ENCODE results near the gene PLCL2.
"Not testable (repeated sequence)": the region's sequence is repeated elsewhere in the genome, so short reads cannot be mapped to it uniquely, and the experiment has no call there.

The PLCL2 gene

GRCh38 chr3:16918683-16919025 lies 33.9 kb downstream of the PLCL2 start:
- DNase-seq, result no peak

GRCh38 chr3:16923112-16923511 lies 38.4 kb downstream of the PLCL2 start:
- no peak for DNase-seq

GRCh38 chr3:16927485-16927884 lies 42.7 kb downstream of the PLCL2 start:
- no peak for DNase-seq

DNA sequence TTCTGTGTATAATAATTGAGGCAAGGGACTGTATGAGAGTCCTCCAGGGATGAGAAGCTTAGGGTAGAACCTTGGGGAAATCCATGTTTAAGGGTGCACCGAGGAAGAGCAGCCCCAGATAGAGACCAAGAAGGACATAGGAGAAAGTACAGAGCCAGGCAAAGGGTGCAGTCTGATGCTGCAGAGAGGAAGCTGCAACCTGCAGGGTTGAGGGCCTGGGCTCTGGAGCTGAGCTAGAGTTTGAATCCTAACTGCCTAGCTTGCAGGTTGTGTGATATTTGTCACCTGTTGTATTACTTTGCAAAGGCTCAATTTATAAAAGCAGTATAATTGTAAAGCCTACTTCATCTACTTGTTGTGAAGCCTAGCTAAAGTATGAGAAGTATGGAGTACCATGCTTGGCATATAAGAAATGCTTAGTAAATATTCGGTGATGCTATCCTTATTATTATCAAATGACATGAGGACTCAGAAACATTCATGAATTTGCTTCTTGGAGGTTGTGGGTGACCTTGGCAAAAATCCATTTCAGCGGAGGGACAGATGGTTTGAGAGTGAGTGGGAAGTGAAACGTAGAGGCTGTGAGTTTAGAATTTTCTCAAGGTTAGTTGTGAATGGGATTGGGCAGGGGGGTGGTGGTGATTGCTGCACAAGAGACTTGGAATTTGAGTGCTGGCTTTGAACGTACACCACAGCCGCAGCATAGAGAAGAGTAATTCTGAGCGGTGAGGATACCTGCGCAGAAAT lies 43.8 kb downstream of the PLCL2 start:
- DNase-seq, result no peak

DNA sequence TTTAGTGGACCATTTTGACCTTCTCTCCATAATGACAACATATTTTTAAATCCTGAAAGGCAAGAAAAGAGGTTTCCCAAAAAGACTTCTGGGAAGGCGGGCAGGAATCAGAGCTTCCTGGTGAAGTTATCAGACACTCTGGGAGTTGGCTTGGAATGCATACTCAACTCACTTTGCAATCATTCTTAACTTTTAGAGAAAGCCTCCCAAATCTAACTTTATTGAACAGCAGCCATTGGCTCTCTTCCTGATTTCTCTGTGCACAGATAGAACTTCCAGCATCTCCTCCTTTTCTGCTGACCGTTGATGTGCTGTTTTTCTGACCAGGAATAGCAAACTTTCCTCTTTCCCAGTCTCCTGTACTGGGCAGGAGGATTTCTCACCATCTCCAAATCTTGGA lies 44.6 kb downstream of the PLCL2 start:
- no peak for DNase-seq

DNA sequence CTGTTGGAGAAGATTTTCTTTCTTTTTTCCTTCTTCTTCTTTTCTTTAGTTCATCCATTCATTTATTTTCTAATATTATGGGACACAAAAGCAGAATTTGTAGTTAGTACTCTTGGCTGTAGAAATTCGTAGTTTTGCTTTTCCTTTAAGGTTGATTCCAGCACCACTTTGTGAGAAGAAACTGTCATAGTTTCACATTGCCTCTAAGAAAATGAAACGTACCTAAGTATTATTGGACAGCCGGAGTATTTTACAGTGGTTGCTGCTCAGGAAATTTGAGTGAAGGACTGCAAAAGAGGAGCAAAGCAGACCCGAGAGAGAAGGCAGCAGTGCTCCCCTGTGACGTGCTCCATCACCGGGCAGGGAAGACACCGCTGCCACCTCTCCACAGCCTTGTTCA lies 48.1 kb downstream of the PLCL2 start:
- DNase-seq, result no peak

DNA sequence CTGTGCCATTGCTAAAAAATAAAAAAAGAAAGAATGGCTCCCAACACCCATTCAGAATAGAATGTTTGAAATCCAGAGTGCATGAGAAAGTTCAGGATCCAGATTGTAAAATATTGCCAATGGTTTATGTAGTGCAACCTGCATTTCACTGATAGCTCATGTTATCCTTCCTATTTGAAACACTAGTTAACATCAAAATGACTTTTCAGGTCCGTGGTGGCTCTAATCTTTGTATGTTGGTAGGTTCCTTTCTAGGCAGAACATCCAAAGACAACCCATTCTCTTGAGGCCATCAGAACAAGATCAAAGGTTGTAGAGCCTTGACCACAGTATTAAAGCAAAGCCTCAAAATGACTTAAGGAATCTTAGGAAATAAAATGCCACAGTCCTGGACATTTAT lies 51.0 kb downstream of the PLCL2 start:
- no peak for DNase-seq

- no peak for DNase-seq
These were observed 51.5 kb downstream of the PLCL2 start for GRCh38 chr3:16936233-16936632.

- no peak for DNase-seq
These were observed 52.0 kb downstream of the PLCL2 start for GRCh38 chr3:16936676-16937230.

DNA sequence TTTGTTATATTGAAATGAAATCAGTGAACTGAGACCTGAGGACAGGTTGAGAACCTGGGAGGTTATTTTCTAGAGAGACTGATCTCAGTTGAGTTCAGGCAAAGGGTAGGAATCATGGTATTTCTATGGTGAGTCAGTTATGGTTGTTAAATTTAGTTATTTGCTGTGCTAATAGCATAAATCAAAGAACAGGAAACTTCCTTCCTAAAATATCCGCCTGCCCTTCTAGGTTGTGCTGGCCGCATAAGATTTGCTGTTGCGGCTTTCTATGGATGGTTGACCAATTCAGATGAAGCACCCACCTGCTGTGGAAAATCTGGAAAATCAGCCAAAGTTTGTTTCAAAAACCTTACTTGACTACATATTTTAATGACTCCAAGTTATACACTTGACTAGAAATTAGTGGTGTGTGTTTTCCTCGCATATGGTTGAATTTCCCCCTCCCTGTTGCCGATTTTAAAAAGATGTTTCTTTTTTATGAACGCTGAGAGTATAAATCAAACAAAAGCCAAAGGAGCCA lies 52.6 kb downstream of the PLCL2 start:
- DNase-seq, result no peak

DNA sequence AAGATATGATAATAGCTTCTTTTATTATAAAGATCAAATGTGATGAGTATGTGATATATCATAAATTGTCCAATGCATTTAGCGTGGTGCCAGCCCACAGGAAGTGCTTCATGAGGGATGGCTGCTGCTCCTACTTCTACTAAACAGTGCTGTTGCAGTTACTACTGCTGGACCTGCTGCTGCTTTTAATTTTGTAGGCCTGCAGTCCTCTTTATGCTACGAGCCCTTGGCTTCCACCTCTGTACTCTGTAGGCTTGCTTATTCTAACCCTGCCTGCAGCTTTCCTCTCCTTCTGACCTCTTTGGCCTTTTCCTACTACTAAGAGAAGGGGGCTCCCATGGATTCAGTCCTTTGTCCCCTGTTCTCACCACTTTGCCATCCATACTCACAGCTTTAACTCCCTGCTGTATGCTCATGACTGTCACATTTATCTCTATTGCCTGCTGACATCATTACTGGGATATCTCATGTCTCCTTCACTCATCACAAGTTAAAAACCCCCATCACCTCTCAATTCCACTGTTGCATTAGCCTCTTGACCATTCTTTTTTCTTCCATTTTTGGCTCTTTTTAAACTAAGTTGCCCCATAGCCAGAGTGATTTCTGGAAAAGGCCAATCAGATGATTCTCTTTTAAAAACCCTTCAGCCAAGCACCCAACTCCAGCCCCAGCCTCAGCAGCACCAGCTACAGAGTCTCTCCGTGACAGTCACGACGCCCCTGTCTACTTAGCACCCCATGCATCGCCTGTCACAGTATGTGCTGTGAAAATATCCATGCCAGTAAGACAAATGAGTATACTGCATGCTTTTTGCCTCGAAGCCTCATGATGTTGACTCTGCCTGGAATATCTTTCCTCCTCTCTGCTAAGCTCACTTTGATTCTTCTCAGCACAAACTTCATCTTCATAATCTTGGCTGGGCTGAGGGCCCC lies 56.3 kb downstream of the PLCL2 start:
- DNase-seq, result no peak

DNA sequence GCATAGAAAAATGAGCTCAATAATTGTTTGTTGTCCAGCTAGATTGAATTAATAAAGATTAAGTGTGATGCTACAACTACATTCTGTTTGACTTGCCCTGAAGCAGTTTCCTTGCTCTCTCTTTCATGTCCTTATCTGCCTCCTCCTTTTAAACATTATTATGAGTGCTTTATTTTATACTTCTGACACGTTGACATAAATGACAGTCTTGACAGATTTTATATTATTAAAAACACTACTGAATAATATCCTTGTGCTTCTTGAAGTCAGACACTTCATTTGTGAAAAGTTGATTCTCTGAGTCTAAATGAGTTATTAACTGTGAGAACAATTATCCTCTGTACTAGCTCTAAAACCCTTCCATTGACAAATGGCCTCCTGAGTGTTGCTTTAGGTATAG lies 58.2 kb downstream of the PLCL2 start:
- no peak for DNase-seq

DNA sequence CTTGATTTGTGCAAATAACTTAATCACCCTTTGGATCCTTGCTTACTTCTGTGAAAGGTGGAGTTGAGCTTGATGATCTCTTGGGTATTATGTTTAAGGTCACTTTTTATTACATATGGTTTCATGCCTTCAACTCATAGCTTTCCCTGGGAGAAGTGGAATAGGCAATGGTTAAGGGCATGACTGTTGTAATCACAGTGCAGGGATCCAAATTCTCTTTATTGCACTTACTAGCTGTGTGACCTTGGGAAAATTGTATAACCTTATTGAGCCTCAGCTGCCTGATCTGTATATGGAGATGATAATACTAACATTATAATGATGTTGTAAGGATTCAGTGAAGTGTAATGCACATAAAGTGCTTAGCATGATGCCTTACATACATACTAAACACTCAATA lies 59.1 kb downstream of the PLCL2 start:
- no peak for DNase-seq

- DNase-seq, result no peak
These were observed 59.6 kb downstream of the PLCL2 start for GRCh38 chr3:16944356-16944755.

DNA sequence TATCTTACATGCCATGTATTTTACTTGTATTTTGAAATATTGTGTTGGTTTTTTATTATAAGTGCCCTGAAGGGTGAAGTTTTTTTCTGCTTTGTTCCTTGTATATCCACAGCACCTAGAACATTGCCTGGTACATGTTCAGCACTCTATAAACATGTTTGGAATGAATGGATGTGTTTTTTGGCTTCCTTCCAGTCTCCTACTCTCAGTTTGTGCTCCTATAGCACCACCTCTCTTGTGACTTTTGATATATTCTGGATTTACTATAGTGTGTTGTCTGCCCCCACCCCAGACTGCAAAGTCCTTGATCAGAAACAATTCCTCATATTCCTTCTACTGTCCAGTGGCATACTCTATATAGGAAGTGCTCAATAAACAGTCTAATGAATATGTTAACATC lies 60.6 kb downstream of the PLCL2 start:
- peak; percentile 20 for DNase-seq

- no peak for DNase-seq
These were observed 65.5 kb downstream of the PLCL2 start for GRCh38 chr3:16950282-16950681.

DNA sequence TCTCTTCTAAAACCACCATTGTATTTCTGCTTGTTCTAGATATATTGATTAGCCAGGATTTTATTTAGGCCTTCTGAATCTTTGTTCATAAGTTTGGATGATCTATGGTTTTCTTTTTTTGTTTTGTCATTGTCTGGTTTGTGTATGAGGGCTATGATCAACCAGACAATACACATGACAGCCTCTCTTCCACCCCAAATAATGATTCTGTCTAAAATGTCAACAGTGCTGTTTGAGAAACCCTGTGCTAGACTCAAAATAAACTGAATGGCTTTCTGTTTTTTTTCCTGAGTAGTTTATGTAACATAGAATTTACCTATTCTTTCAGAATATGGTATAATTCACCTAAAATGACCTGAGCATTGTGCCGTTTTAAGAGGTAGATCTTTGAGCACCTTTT lies 66.1 kb downstream of the PLCL2 start:
- no peak for DNase-seq

DNA sequence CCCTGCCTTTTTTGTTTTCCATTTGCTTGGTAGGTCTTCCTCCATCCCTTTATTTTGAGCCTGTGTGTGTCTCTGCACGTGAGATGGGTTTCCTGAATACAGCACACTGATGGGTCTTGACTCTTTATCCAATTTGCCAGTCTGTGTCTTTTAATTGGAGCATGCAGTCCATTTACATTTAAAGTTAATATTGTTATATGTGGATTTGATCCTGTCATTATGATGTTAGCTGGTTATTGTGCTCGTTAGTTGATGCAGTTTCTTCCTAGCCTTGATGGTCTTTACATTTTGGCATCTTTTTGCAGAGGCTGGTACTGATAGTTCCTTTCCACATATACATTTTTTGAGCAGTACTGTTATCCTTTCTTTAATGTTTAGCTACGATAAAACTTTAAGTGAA lies 73.1 kb downstream of the PLCL2 start:
- not testable (repeated sequence) for DNase-seq

DNA sequence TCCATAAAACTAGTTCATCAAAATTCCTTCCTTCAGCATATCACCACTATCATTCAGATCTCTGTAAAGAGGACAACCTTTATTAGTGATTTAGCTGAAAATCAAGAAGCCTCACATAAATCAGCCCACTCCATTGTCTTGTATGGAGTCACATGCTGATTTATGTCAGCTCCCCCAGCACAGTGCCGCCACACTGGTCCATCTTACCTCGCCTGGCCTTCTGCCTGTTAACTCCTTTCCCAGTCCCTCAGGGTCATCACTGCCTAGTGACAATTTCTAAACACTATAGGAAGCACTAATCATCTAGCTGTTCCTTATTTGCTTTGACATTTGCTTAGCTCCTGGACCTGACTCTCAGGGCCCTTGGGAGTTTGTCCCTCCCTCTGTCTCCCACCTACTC lies 75.4 kb downstream of the PLCL2 start:
- DNase-seq, result no peak

DNA sequence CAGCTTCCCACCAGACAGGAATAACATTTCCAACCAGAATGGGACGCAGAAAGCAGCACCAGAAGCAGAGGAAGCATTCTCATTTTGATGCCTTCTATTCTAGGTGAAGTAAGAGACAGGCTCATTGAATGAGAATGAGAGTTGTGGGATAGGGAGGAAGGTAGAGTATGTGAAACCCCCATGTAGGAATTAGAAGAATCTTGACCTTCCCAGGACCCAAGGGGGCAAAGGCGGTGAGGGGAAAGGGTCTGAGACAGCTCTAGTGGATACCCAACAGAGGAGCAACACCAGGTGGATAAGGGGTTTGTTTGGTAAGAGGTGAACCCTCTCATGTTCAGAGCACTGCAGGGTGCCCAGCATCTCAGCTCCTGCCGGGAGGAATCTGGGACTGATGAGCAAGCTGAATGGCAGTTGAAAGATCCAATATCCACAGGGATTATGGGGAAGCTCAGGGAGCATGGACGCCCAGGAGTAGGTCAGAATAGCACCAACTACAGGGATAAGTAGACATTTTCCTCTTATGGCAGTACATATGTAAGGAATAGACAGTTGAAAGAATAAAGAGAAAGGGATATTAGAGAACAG lies 77.0 kb downstream of the PLCL2 start:
- no peak for DNase-seq

GRCh38 chr3:16975083-16975482 lies 90.3 kb downstream of the PLCL2 start:
- DNase-seq, result no peak

GRCh38 chr3:16978234-16978920 lies 93.6 kb downstream of the PLCL2 start:
- no peak for DNase-seq

- DNase-seq, result no peak
These were observed 94.1 kb downstream of the PLCL2 start for GRCh38 chr3:16978921-16979271.
